ENCODE measurements around the gene TMEM237. TPM values are rescaled to one million over a fixed set of nuclear protein-coding genes. Genes with fewer than 3 reads are reported as not detected.

TMEM237 gene
- total RNA-seq, 1 donor from 2014 or later, result 29.7 TPM

GRCh38 chr2:201642579-201643215, 606 bp downstream of the TMEM237 start:
- peaks cover 20% of the 10 kb centered on the region for H3K4me1 Mint-ChIP-seq (ENCODE audit: low read depth)
- TF ChIP-seq CTCF (IDR thresholded peaks at IDR 0.05), result peak; percentile 34
- H3K36me3 Mint-ChIP-seq (ENCODE audit: low read depth), result peaks cover 5% of the 10 kb centered on the region
- H3K27me3 Mint-ChIP-seq (ENCODE audit: low read depth), result no peaks in the 10 kb centered on the region
- peak overlapping the region; percentile 90 for H3K4me3 Mint-ChIP-seq (ENCODE audit: unreplicated experiment)
- peak overlapping the region; percentile 94 for H3K27ac Mint-ChIP-seq (ENCODE audit: unreplicated experiment)
- H3K9me3 Mint-ChIP-seq (ENCODE audit: low read depth), result no peaks in the 10 kb centered on the region
- DNase-seq (ENCODE audit: low spot score), result peak; percentile 92

GRCh38 chr2:201642086-201642578, 1.2 kb downstream of the TMEM237 start:
- H3K27ac Mint-ChIP-seq (ENCODE audit: unreplicated experiment), result peak overlapping the region; percentile 94
- peaks cover 5% of the 10 kb centered on the region for H3K36me3 Mint-ChIP-seq (ENCODE audit: low read depth)
- no peaks in the 10 kb centered on the region for H3K27me3 Mint-ChIP-seq (ENCODE audit: low read depth)
- H3K4me1 Mint-ChIP-seq (ENCODE audit: low read depth), result peaks cover 20% of the 10 kb centered on the region
- TF ChIP-seq CTCF (IDR thresholded peaks at IDR 0.05), result no peak
- no peaks in the 10 kb centered on the region for H3K9me3 Mint-ChIP-seq (ENCODE audit: low read depth)
- DNase-seq (ENCODE audit: low spot score), result no peak
- H3K4me3 Mint-ChIP-seq (ENCODE audit: unreplicated experiment), result peak overlapping the region; percentile 90

GRCh38 chr2:201639205-201639604, 4.1 kb downstream of the TMEM237 start:
- no peak for DNase-seq (ENCODE audit: low spot score)
- Mint-ChIP-seq H3K4me3 (ENCODE audit: unreplicated experiment) (no peak overlapping the region), H3K27ac (ENCODE audit: unreplicated experiment) (no peak overlapping the region)

GRCh38 chr2:201638326-201638725, 5.0 kb downstream of the TMEM237 start:
- no peak for TF ChIP-seq CTCF (IDR thresholded peaks at IDR 0.05)
- H3K27me3 Mint-ChIP-seq (ENCODE audit: low read depth), result no peaks in the 10 kb centered on the region

More at GRCh38 chr2:201639205-201639604, 4.1 kb downstream of the TMEM237 start:
- H3K9me3 Mint-ChIP-seq (ENCODE audit: low read depth), result no peaks in the 10 kb centered on the region
- H3K36me3 Mint-ChIP-seq (ENCODE audit: low read depth), result peaks cover 17% of the 10 kb centered on the region
- TF ChIP-seq CTCF (IDR thresholded peaks at IDR 0.05), result no peak
- H3K27me3 Mint-ChIP-seq (ENCODE audit: low read depth), result no peaks in the 10 kb centered on the region
- peaks cover 16% of the 10 kb centered on the region for H3K4me1 Mint-ChIP-seq (ENCODE audit: low read depth)

GRCh38 chr2:201633661-201634249, 9.5 kb downstream of the TMEM237 start:
- Mint-ChIP-seq H3K9me3 (ENCODE audit: low read depth) (no peaks in the 10 kb centered on the region), H3K27ac (ENCODE audit: unreplicated experiment) (no peak overlapping the region), H3K4me3 (ENCODE audit: unreplicated experiment) (no peak overlapping the region), H3K4me1 (ENCODE audit: low read depth) (no peaks in the 10 kb centered on the region), H3K27me3 (ENCODE audit: low read depth) (no peaks in the 10 kb centered on the region), H3K36me3 (ENCODE audit: low read depth) (peaks cover 35% of the 10 kb centered on the region)
- no peak for TF ChIP-seq CTCF (IDR thresholded peaks at IDR 0.05)
- DNase-seq (ENCODE audit: low spot score), result no peak

More at GRCh38 chr2:201638326-201638725, 5.0 kb downstream of the TMEM237 start:
- H3K4me3 Mint-ChIP-seq (ENCODE audit: unreplicated experiment), result no peak overlapping the region
- no peak overlapping the region for H3K27ac Mint-ChIP-seq (ENCODE audit: unreplicated experiment)
- H3K9me3 Mint-ChIP-seq (ENCODE audit: low read depth), result no peaks in the 10 kb centered on the region
- H3K36me3 Mint-ChIP-seq (ENCODE audit: low read depth), result peaks cover 17% of the 10 kb centered on the region
- peaks cover 7% of the 10 kb centered on the region for H3K4me1 Mint-ChIP-seq (ENCODE audit: low read depth)
- DNase-seq (ENCODE audit: low spot score), result no peak

Measured in chondrocyte (in vitro differentiated cells).